NB4 (cell line): Measurements from ENCODE around the gene CEP350.

Source experiments
- MYC ChIP-seq: IDR thresholded peaks from 2 replicates; pipeline ENCODE4 v1.6.1; 2011; ENCODE audit warnings: low read depth, low read length
- POLR2A ChIP-seq: IDR thresholded peaks from 2 replicates; pipeline ENCODE4 v1.6.1; 2011; ENCODE audit warnings: mild to moderate bottlenecking; ENCODE audit not compliant: insufficient read length; ENCODE audit errors: extremely low read depth
- TF ChIP-seq, protein P1 (sequence below): IDR thresholded peaks from one replicate; pipeline ENCODE4 v1.5.1; 2012; ENCODE audit warnings: low read depth, low read length
- TF ChIP-seq, protein P2 (sequence below): IDR thresholded peaks from 2 replicates; pipeline ENCODE4 v1.6.1; 2011; ENCODE audit warnings: low read depth, low read length

DNA sequence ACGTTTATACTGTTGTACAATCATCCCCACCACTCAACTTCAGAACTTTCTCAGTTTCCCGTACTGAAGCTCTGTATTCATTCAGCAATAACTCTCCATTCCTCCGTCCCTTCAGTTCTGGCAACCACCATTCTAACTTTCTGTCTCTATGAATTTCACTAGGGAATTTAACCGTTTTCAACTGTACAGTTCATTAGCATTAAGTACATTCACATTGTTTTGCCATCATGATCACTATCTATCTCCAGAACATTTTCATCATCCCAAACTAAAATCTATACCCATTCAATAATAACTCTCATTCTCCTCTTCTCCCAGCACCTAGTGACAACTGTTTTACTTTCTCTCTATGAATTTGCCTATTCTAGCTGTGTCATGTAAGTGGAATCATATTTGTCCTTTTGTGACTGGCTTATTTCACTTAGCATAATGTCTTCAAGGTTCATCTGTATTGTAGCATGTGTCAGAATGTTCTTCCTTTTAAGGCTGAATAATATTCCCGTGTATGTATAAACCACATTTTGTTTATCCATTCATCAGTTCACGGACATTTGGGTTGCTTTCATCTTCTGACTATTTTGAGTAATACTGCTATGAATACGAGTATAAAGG, 75.0 kb downstream of the CEP350 start:
- TF ChIP-seq, protein P1, sequence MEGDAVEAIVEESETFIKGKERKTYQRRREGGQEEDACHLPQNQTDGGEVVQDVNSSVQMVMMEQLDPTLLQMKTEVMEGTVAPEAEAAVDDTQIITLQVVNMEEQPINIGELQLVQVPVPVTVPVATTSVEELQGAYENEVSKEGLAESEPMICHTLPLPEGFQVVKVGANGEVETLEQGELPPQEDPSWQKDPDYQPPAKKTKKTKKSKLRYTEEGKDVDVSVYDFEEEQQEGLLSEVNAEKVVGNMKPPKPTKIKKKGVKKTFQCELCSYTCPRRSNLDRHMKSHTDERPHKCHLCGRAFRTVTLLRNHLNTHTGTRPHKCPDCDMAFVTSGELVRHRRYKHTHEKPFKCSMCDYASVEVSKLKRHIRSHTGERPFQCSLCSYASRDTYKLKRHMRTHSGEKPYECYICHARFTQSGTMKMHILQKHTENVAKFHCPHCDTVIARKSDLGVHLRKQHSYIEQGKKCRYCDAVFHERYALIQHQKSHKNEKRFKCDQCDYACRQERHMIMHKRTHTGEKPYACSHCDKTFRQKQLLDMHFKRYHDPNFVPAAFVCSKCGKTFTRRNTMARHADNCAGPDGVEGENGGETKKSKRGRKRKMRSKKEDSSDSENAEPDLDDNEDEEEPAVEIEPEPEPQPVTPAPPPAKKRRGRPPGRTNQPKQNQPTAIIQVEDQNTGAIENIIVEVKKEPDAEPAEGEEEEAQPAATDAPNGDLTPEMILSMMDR = no peak
- no peak for TF ChIP-seq POLR2A
- TF ChIP-seq, protein P2, sequence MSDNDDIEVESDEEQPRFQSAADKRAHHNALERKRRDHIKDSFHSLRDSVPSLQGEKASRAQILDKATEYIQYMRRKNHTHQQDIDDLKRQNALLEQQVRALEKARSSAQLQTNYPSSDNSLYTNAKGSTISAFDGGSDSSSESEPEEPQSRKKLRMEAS = no peak
- TF ChIP-seq MYC = no peak
